Measurements from ENCODE around the gene TMTC1. TPM values are rescaled to one million over a fixed set of nuclear protein-coding genes. Genes with fewer than 3 reads are reported as not detected.

Gene TMTC1
- total and polyA plus RNA-seq, 8 donors, result 1.2 to 5.1 (median 2.8) TPM

DNA sequence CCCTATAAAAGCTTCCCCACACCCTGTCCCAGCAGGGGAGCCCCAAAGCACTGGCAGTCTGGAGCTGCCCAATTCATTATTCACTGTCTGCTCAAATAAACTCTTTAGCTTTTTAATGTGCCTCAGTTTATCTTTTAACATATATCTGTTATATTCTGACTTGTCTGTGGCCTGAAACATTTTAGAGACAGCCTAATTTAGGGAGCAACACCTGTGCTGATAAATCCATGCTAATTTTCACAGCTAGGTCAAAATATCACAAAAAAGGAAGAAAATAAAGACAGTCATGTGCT lies 32.9 kb downstream of the TMTC1 start:
- intact Hi-C loops (cut with DNase I), result no loop called here
- Histone ChIP-seq H3K27ac (no peak overlapping the region), H3K9me3 (no peaks in the 10 kb centered on the region), H3K4me1 (no peaks in the 10 kb centered on the region), H3K27me3 (no peaks in the 10 kb centered on the region), H3K36me3 (no peaks in the 10 kb centered on the region), H3K4me3 (no peak overlapping the region)
- TF ChIP-seq, protein P1, sequence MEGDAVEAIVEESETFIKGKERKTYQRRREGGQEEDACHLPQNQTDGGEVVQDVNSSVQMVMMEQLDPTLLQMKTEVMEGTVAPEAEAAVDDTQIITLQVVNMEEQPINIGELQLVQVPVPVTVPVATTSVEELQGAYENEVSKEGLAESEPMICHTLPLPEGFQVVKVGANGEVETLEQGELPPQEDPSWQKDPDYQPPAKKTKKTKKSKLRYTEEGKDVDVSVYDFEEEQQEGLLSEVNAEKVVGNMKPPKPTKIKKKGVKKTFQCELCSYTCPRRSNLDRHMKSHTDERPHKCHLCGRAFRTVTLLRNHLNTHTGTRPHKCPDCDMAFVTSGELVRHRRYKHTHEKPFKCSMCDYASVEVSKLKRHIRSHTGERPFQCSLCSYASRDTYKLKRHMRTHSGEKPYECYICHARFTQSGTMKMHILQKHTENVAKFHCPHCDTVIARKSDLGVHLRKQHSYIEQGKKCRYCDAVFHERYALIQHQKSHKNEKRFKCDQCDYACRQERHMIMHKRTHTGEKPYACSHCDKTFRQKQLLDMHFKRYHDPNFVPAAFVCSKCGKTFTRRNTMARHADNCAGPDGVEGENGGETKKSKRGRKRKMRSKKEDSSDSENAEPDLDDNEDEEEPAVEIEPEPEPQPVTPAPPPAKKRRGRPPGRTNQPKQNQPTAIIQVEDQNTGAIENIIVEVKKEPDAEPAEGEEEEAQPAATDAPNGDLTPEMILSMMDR (IDR thresholded peaks at IDR 0.05), result no peak
- FAIRE-seq (no peak), DNase-seq (no peak), ATAC-seq (no peak)

DNA sequence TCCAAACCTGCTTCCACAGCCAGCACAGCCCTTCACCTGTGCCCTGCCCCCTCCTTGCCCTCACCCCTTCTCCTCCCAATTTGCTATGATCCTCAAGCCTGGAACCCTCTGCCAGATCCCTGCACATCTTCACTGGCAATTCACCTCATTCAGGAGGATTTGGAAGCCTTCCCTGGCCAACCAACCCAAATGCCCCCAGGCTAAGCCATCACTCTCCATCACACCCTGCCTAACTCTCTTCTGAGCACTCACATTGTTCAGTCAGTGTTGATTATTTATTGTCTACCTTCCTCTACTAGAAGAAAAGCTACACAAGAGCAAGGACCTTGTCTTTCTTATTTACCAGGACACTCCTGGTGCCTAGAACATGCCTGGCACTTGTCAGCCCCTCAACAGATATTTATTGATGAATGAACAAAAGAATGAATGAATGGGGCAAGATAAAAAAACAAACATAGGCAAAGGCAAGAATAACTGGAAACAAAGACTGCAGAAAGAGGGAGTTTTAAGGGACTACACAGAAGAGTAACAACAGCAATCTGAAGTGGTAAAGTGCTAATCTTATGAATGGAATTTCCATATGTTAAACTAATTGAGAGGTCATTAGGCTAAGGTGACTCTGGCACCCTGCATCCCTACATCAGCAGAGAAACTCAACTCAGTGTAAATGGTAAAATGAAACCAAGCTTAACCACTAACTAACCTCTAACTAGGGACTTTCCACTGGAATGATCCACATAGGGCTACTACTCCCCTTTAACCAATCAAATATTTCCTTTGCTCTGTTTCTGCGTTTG lies 33.4 kb downstream of the TMTC1 start:
- Histone ChIP-seq H3K4me3 (no peak overlapping the region), H3K9me3 (no peaks in the 10 kb centered on the region), H3K4me1 (no peaks in the 10 kb centered on the region), H3K27ac (no peak overlapping the region), H3K36me3 (no peaks in the 10 kb centered on the region), H3K27me3 (no peaks in the 10 kb centered on the region)
- no peak for FAIRE-seq
- intact Hi-C loops (cut with DNase I), result no loop called here
- WGBS, 2 donors, result 35% methylated on average over 1 of the region's 1 CpG
- ATAC-seq, result no peak
- no peak for DNase-seq
- TF ChIP-seq, protein P1 (IDR thresholded peaks at IDR 0.05), result no peak

DNA sequence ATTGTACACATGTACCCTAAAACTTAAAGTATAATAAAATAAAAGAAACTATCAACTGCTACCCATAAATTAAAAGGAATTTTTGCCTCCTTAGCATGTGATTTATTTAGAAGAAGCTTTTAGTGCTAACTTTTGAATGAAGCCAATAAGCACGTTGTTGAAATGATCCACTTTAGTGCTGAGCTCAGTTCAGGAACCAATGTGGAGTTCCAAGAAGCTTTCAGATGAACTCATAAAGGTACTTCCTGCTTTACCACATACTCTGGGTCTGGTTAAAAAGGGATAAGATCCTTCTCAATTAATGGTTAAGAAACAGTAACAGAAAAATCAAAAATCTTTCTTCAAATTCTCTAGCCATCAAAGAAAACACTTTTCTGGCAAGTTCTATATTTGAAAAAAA lies 39.4 kb downstream of the TMTC1 start:
- intact Hi-C loops (cut with DNase I), result no loop called here
- H3K36me3 ChIP-seq, result no peaks in the 10 kb centered on the region
- no peak for FAIRE-seq
- TF ChIP-seq, protein P1 (IDR thresholded peaks at IDR 0.05), result no peak
- H3K27me3 ChIP-seq, result no peaks in the 10 kb centered on the region
- DNase-seq, result no peak
- H3K4me3 ChIP-seq, result no peak overlapping the region
- H3K27ac ChIP-seq, result no peak overlapping the region
- ATAC-seq, result no peak
- WGBS, 2 donors, result 0% methylated on average over 1 of the region's 1 CpG
- H3K4me1 ChIP-seq, result no peaks in the 10 kb centered on the region
- H3K9me3 ChIP-seq, result no peaks in the 10 kb centered on the region

DNA sequence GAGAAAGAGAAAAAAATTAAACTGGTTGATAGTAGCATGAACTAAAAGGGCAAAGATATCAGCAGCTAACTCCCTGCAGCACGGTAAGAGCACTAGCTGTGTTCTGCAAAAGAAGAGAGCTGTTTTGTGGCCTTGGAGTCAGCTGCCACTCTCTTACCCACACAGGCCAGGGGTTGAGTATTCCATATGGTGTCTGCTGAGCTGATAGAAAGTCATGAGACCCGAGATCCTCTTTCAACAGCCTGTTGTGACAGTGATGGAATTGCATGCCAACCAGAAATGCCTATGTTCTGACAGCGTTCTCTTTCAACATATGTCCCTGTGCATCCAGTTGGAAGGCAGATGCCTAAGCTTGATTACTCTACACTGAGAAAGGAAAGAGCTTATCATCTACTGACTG lies 39.9 kb downstream of the TMTC1 start:
- intact Hi-C loops (cut with DNase I), result no loop called here
- H3K4me1 ChIP-seq, result no peaks in the 10 kb centered on the region
- whole genome bisulfite sequencing, 2 donors, result 39 to 40% methylated on average over 3 of the region's 3 CpGs
- H3K36me3 ChIP-seq, result no peaks in the 10 kb centered on the region
- no peaks in the 10 kb centered on the region for H3K9me3 ChIP-seq
- FAIRE-seq, result no peak
- no peak for ATAC-seq
- no peaks in the 10 kb centered on the region for H3K27me3 ChIP-seq
- no peak overlapping the region for H3K4me3 ChIP-seq
- TF ChIP-seq, protein P1 (IDR thresholded peaks at IDR 0.05), result no peak
- no peak overlapping the region for H3K27ac ChIP-seq
- no peak for DNase-seq

DNA sequence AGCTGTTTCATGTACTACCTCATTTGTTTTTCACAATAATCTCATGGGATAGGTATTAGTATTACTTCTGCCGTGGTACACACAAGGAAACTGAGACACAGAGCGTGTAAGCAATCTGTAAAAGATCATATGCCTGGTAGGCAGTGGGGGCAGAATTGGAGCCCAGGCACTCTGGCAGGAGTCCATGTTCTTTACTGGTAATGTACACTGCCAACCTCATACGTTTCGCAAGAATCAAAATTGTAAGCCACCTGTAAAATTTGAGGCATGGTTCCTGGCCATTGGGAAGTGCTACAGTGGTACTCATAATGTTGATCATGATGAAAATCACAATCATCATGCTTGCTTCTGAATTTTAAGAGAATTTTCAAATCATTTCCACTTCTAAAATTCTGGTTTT lies 40.7 kb downstream of the TMTC1 start:
- Histone ChIP-seq H3K27me3 (no peaks in the 10 kb centered on the region), H3K36me3 (no peaks in the 10 kb centered on the region), H3K27ac (no peak overlapping the region), H3K9me3 (no peaks in the 10 kb centered on the region), H3K4me1 (no peaks in the 10 kb centered on the region), H3K4me3 (no peak overlapping the region)
- 74 to 86% methylated on average over 4 of the region's 4 CpGs for WGBS, 2 donors
- ATAC-seq (no peak), FAIRE-seq (no peak), DNase-seq (no peak)
- TF ChIP-seq, protein P1 (IDR thresholded peaks at IDR 0.05), result no peak
- intact Hi-C loops (cut with DNase I), result no loop called here

Data from pancreas (tissue), 10 donors.